OCI-LY3 (cell line): Measurements from ENCODE around the gene ADIRF.

Experiments used
- EZH2phosphoT487 ChIP-seq: fragments of 200-600 bp; shearing (Covaris generic); IDR thresholded peaks from 2 replicates; pipeline ENCODE4 v1.6.1; 2018; ENCODE audit warnings: antibody characterized with exemption, mixed run types, low read depth
- TF ChIP-seq, protein P1 (sequence below): fragments of 200-600, 300-600 bp; sonication (generic); IDR thresholded peaks from 2 replicates; pipeline ENCODE4 v1.5.1; 2014; ENCODE audit warnings: antibody characterized with exemption, low read length, low read depth

DNA sequence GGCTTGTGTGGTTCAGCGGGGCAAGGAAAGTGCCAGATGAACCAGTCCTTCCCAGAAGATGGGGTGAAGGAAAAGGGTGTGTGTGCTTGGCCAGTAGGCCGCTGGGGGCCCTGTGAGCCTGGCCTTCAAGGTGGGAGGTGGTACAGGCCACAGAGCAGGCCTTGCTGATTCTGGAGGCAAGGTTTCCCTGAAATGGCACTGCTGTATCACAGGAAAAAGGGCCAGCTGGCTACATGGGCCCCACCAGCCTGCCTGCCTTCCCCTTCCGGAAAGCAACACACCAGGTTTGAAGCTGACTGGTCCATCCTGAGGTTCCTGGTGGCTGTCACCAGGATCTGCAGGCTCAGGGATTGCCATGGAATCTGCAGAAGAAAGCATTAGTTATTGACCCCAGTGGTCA is 23.4 kb upstream of the ADIRF start:
- TF ChIP-seq, protein P1, sequence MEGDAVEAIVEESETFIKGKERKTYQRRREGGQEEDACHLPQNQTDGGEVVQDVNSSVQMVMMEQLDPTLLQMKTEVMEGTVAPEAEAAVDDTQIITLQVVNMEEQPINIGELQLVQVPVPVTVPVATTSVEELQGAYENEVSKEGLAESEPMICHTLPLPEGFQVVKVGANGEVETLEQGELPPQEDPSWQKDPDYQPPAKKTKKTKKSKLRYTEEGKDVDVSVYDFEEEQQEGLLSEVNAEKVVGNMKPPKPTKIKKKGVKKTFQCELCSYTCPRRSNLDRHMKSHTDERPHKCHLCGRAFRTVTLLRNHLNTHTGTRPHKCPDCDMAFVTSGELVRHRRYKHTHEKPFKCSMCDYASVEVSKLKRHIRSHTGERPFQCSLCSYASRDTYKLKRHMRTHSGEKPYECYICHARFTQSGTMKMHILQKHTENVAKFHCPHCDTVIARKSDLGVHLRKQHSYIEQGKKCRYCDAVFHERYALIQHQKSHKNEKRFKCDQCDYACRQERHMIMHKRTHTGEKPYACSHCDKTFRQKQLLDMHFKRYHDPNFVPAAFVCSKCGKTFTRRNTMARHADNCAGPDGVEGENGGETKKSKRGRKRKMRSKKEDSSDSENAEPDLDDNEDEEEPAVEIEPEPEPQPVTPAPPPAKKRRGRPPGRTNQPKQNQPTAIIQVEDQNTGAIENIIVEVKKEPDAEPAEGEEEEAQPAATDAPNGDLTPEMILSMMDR = no peak
- no peak for TF ChIP-seq EZH2phosphoT487
